Endothelial cell of umbilical vein (primary cell): ENCODE data around the gene CCL11. TPM values are rescaled to one million over a fixed set of nuclear protein-coding genes. Genes with fewer than 3 reads are reported as not detected.

ENCODE experiments used
- BruUV-seq: library from RNA; stranded (reverse); fragments of 400-500 nt; replicated peaks from 2 replicates; lab custom pipeline; 2021; lab: Mats Ljungman, UMichigan
- CTCF ChIA-PET: fragments of 300-600, 350-600 bp; sonication (Branson Sonifier 250); formaldehyde crosslinking; loops from one replicate; lab custom pipeline; 2021; ENCODE audit warnings: antibody characterized with exemption, inconsistent platforms; lab: Charles Lee
- POLR2A ChIA-PET: fragments of 300-600, 350-600 bp; sonication (Branson Sonifier 250); formaldehyde crosslinking; loops from one replicate; lab custom pipeline; 2021; ENCODE audit warnings: antibody characterized with exemption, inconsistent platforms; lab: Charles Lee
- DNase-seq: peaks from one replicate; pipeline ENCODE4 v3.0.0-alpha.2; 2011; ENCODE audit warnings: low read depth, low spot score
- FAIRE-seq: peaks from 2 replicates; lab custom pipeline; 2011; peaks lifted over from hg19 to GRCh38; lab: Jason Lieb, UNC
- H2AFZ ChIP-seq: 2 replicates; pipeline ENCODE4 v1.6.0; 2012; ENCODE audit warnings: low read depth, low read length, control low read depth, inconsistent platforms
- H3K27ac ChIP-seq: 2 replicates; pipeline ENCODE4 v1.5.1; 2011; ENCODE audit warnings: low read depth, mild to moderate bottlenecking, control low read depth, low read length, moderate library complexity; ENCODE audit not compliant: insufficient read depth
- H3K27me3 ChIP-seq, 2 experiments: 2 replicates each; pipeline versions ENCODE4 v1.6.0 to v1.6.1; 2011; ENCODE audit warnings: low read length in 2 of 2, mixed read lengths in 1 of 2; ENCODE audit not compliant: control insufficient read depth in 2 of 2, insufficient read depth in 2 of 2
- H3K36me3 ChIP-seq, 2 experiments: 2 replicates in 1 of 2; 3 replicates in 1 of 2; pipeline ENCODE4 v1.5.1; 2011; ENCODE audit warnings: low read length in 2 of 2, mild to moderate bottlenecking in 1 of 2, moderate library complexity in 1 of 2; ENCODE audit not compliant: control insufficient read depth in 2 of 2, insufficient read depth in 2 of 2; ENCODE audit errors: extremely low read depth in 1 of 2
- H3K4me1 ChIP-seq: 3 replicates; pipeline ENCODE4 v1.5.1; 2011; ENCODE audit warnings: mild to moderate bottlenecking, low read length; ENCODE audit not compliant: control insufficient read depth, insufficient read depth; ENCODE audit errors: extremely low read depth
- H3K4me2 ChIP-seq: 2 replicates; pipeline ENCODE4 v1.6.1; 2011; ENCODE audit warnings: low read length, control low read depth, mixed read lengths; ENCODE audit not compliant: insufficient read depth
- H3K4me3 ChIP-seq, 3 experiments: fragments of 200-600 bp in 1 of 3; sonication (generic), shearing (Covaris generic) in 1 of 3; replicated peaks in 1 of 3; 2 replicates each; pipeline ENCODE4 v1.5.1; 2011 to 2016; ENCODE audit warnings: control low read depth in 3 of 3, low read length in 3 of 3, mild to moderate bottlenecking in 2 of 3, inconsistent platforms in 1 of 3, low read depth in 1 of 3, moderate library complexity in 1 of 3; ENCODE audit not compliant: insufficient read depth in 1 of 3
- H3K79me2 ChIP-seq: 2 replicates; pipeline ENCODE4 v1.6.0; 2012; ENCODE audit warnings: low read length, inconsistent platforms; ENCODE audit not compliant: control insufficient read depth, insufficient read depth
- H3K9ac ChIP-seq: replicated peaks from 2 replicates; pipeline ENCODE3; 2011; ENCODE audit warnings: low read length, control low read depth; ENCODE audit not compliant: insufficient read depth; ENCODE audit errors: extremely low read depth
- H3K9me1 ChIP-seq: replicated peaks from 3 replicates; pipeline ENCODE4 v1.6.0; 2011; ENCODE audit warnings: mild to moderate bottlenecking, low read length; ENCODE audit not compliant: control insufficient read depth, insufficient read depth; ENCODE audit errors: extremely low read depth
- H3K9me3 ChIP-seq: replicated peaks from 2 replicates; pipeline ENCODE4 v1.5.1; 2012; ENCODE audit warnings: low read length, inconsistent platforms; ENCODE audit not compliant: control insufficient read depth, insufficient read depth
- H4K20me1 ChIP-seq: replicated peaks from 2 replicates; pipeline ENCODE3; 2011; ENCODE audit warnings: mild to moderate bottlenecking, low read length; ENCODE audit not compliant: control insufficient read depth, insufficient read depth; ENCODE audit errors: extremely low read depth
- CTCF ChIP-seq, 2 donors: IDR thresholded peaks; 1 replicate in 1 of 2; 2 replicates in 1 of 2; pipeline ENCODE4 v1.5.1; 2011; ENCODE audit warnings: low read length in 2 of 2, mild to moderate bottlenecking in 2 of 2, moderate library complexity in 2 of 2, control low read depth in 1 of 2, inconsistent platforms in 1 of 2, low read depth in 1 of 2; ENCODE audit not compliant: insufficient read depth in 1 of 2; ENCODE audit errors: extremely low read depth in 1 of 2
- EZH2 ChIP-seq: IDR thresholded peaks from 2 replicates; pipeline ENCODE4 v1.6.1; 2012; ENCODE audit warnings: borderline replicate concordance, low read depth, mild to moderate bottlenecking, moderate library complexity, low read length, inconsistent platforms; ENCODE audit not compliant: severe bottlenecking
- FOS ChIP-seq: IDR thresholded peaks from 2 replicates; pipeline ENCODE4 v1.6.1; 2011; ENCODE audit warnings: mild to moderate bottlenecking, low read length, moderate library complexity, borderline replicate concordance; ENCODE audit not compliant: insufficient read depth
- GATA2 ChIP-seq: IDR thresholded peaks from 2 replicates; pipeline ENCODE4 v1.7.0; 2011; ENCODE audit warnings: low read depth, mild to moderate bottlenecking, moderate library complexity, mixed read lengths, low read length; ENCODE audit not compliant: insufficient read length, insufficient read depth
- JUN ChIP-seq: IDR thresholded peaks from 2 replicates; pipeline ENCODE4 v1.6.1; 2011; ENCODE audit warnings: borderline replicate concordance, low read depth; ENCODE audit not compliant: insufficient read length, insufficient read depth
- POLR2AphosphoS5 ChIP-seq: IDR thresholded peaks from 2 replicates; pipeline ENCODE4 v1.6.1; 2012; ENCODE audit warnings: low read depth, mild to moderate bottlenecking, control low read depth, low read length, moderate library complexity; ENCODE audit not compliant: insufficient read depth
- dilution Hi-C: fragments of 300-500 bp; cut with MboI; formaldehyde crosslinking; loops from one replicate; pipeline ENCODE4 v1.15.0; 2019; ENCODE audit warnings: low sequenced_read_pairs; ENCODE audit not compliant: extremely low pct_ligation_motif_present
- intact Hi-C: fragments of 100-400 bp; cut with micrococcal nuclease; formaldehyde crosslinking; loops from one replicate; pipeline ENCODE4 v1.10.0; 2022
- polyA plus RNA-seq, 4 experiments: library from polyadenylated mRNA; depleted of rRNA in 3 of 4; stranded (reverse) in 3 of 4; unstranded in 1 of 4; fragments of >200 nt; gene quantifications; 2 replicates each; pipeline versions ENCODE4 v1.2.1 to v1.2.3, GENCODE V29; 2011 to 2012; ENCODE audit warnings: missing spikeins in 1 of 4
- total RNA-seq: library from RNA; stranded (reverse); gene quantifications from 2 replicates; pipeline ENCODE4 v1.2.3, GENCODE V29; 2021

The CCL11 gene
- total and polyA plus RNA-seq, 2 donors (not counting 3 experiments of a cell fraction or from before 2014, with no cell fraction given) = not detected

- Histone ChIP-seq H3K4me3 (no peak overlapping the region), H3K27me3 (peaks cover 0 to 2% of the 10 kb centered on the region in 2 experiments), H3K9me3 (no peaks in the 10 kb centered on the region), H3K4me1 (peaks cover 7% of the 10 kb centered on the region), H3K27ac (no peak overlapping the region), H3K79me2 (no peaks in the 10 kb centered on the region), H3K4me2 (no peak overlapping the region), H3K9ac (no peak overlapping the region), H3K36me3 (no peaks in the 10 kb centered on the region), H2AFZ (no peak overlapping the region), H3K9me1 (no peaks in the 10 kb centered on the region), H4K20me1 (no peaks in the 10 kb centered on the region)
- FAIRE-seq (no peak), DNase-seq (no peak)
- TF ChIP-seq EZH2 = no peak
- no peak for TF ChIP-seq POLR2AphosphoS5
- no peak for TF ChIP-seq GATA2
- no peak for TF ChIP-seq JUN
- dilution Hi-C loops (no loop called here), intact Hi-C loops (no loop called here)
- POLR2A ChIA-PET = no interaction called here
- no TSS peak for BruUV-seq
- CTCF ChIA-PET = interaction anchor here (1.3 to 11.1 kb wide), 2 partner anchors 62 to 99 kb away, joined by 3 to 179 read pairs; partner anchors contain the start of gene CCL1
Observed at GRCh38 chr17:34299027-34299426, 13.5 kb downstream of the CCL11 start.

DNA sequence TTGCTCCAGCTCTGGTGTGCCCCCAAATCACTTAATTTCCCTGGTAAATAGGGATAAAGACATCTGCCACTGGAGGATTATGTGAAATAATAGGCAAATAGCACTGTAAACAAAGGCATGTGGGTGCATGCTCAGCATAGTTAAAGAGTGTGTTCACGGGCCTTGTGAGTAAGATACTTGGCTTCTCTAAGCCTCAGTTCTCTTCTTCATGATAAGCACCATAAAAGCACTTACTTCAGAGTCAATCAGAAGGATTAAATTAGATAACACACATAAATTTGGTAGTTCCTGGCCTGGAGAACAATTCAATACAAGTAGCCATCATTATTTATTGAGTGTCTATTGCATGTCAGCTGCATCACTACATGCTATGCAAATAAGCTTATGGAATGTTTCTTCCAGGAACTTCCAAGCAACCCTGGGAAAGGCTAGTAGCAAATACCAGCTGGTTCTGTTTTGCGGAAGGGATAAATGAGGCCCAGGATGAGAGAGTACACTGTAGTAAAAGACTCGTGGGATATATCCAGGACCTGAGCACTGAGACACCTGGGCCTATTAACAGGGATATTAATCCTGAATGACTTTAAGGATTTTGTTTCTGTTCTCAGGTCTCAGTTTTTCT is 14.5 kb downstream of the CCL11 start:
- ChIA-PET POLR2A (no interaction called here), CTCF (interaction anchor here (0.9 to 11.1 kb wide), 5 partner anchors 8 to 129 kb away, joined by 3 to 179 read pairs (median 6); partner anchors contain the start of gene CCL1)
- FAIRE-seq = no peak
- intact Hi-C loops (loop anchor here (1.0 kb wide), 2 partner anchors 45 to 65 kb away; partner anchors contain the start of gene CCL2), dilution Hi-C loops (loop anchor here (25.0 kb wide), 1 partner anchor 88 kb away; no protein-coding TSS in a partner anchor)
- no peaks in the 10 kb centered on the region for H3K9me3 ChIP-seq
- TF ChIP-seq GATA2 (no peak), CTCF (IDR thresholded peaks at IDR 0.05; ENCODE audit: extremely low read depth in 1 of 2, insufficient read depth in 1 of 2, low read depth in 1 of 2, low read length in 2 of 2) (no peak), JUN (no peak), POLR2AphosphoS5 (no peak), FOS (no peak)
- H3K9ac ChIP-seq = no peak overlapping the region
- H3K4me3 ChIP-seq = no peak overlapping the region
- peak; percentile 14 for DNase-seq
- H4K20me1 ChIP-seq = no peaks in the 10 kb centered on the region
- no peaks in the 10 kb centered on the region for H3K79me2 ChIP-seq
- H3K27ac ChIP-seq = no peak overlapping the region
- peaks cover 7% of the 10 kb centered on the region for H3K4me1 ChIP-seq
- no peaks in the 10 kb centered on the region for H3K9me1 ChIP-seq
- no peak overlapping the region for H2AFZ ChIP-seq
- H3K36me3 ChIP-seq = no peaks in the 10 kb centered on the region
- no TSS peak for BruUV-seq
- H3K27me3 ChIP-seq = peaks cover 0 to 2% of the 10 kb centered on the region in 2 experiments
- no peak overlapping the region for H3K4me2 ChIP-seq
